Heart left ventricle (tissue), 13 donors: ENCODE data around the gene ZNF277.

Experiments
- POLR2A ChIP-seq, 2 donors: fragments of 450-650 bp; IDR thresholded peaks; one replicate each; pipeline ENCODE4 v1.6.1; 2017; ENCODE audit warnings: antibody characterized with exemption in 2 of 2, mild to moderate bottlenecking in 2 of 2, moderate library complexity in 2 of 2
- TF ChIP-seq, protein P1 (sequence below), 12 donors: fragments of 200-600 bp; sonication (generic) in 4 of 12; IDR thresholded peaks; one replicate each; pipeline versions ENCODE4 v1.5.0 to v1.8.0; 2018 to 2022; ENCODE audit warnings: antibody characterized with exemption in 12 of 12, mild to moderate bottlenecking in 5 of 12
- donor health status: ischemic (EF 13 %, LVEDD 7.1; RV severe dilation, severe dysfunction).
- donor health status: DM: no; HTN: yes; CAD: no.
- donor health status: DM: no; HTN: no; CAD: no.
- donor health status: ischemic (EF 25% LVEDD 6.9; RV normal size, moderate dysfunction).
- donor health status: ischemic (EF 25% LVEDD 5.7; RV mildly dilated, moderate dysfunction).
- donor health status: ischemic (EF 35%, LVEDD 5.7; RV mildly dilated, moderate dysfunction).
- donor health status: nonischemic (EF 11% LVEDD 7.7; RV severe dilation, severe dysfunction).
- donor health status: DM: yes; HTN: yes; CAD: no.
- donor health status: PGD.
- donor health status: ischemic (EF 29% LVEDD 5.4; RV normal size, mild dysfunction).
- donor health status: nonischemic (EF 23%, LVEDD 6.1; RV moderate dilation, normal function).

DNA sequence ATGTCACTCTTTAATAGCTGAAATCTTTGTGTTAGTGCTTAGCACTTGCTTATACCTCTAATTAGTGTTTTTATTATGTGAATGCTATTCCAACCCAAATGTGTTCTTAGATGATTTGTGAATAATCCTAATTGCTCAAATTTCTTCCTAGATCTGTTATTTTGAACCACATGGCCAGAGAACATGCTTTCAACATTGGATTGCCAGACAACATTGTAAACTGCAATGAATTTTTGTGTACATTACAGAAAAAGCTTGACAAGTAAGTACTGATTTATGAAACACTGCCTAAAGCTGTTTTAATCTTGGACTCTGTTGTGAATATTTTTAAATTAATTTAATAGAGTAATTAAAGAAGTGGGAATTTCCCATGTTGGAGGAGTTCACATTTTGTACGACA is 121.1 kb downstream of the ZNF277 start:
- TF ChIP-seq, protein P1, sequence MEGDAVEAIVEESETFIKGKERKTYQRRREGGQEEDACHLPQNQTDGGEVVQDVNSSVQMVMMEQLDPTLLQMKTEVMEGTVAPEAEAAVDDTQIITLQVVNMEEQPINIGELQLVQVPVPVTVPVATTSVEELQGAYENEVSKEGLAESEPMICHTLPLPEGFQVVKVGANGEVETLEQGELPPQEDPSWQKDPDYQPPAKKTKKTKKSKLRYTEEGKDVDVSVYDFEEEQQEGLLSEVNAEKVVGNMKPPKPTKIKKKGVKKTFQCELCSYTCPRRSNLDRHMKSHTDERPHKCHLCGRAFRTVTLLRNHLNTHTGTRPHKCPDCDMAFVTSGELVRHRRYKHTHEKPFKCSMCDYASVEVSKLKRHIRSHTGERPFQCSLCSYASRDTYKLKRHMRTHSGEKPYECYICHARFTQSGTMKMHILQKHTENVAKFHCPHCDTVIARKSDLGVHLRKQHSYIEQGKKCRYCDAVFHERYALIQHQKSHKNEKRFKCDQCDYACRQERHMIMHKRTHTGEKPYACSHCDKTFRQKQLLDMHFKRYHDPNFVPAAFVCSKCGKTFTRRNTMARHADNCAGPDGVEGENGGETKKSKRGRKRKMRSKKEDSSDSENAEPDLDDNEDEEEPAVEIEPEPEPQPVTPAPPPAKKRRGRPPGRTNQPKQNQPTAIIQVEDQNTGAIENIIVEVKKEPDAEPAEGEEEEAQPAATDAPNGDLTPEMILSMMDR (IDR thresholded peaks at IDR 0.05), result no peak
- TF ChIP-seq POLR2A (IDR thresholded peaks at IDR 0.05), result no peak
